ENCODE results near the gene CHRNA1. TPM values are rescaled to one million over a fixed set of nuclear protein-coding genes. Genes with fewer than 3 reads are reported as not detected.
"Not testable (repeated sequence)": the region's sequence is repeated elsewhere in the genome, so short reads cannot be mapped to it uniquely, and the experiment has no call there.

The CHRNA1 gene
- total RNA-seq, 3 donors from 2014 or later, result 0.76 to 2.6 (median 1.4) TPM

DNA sequence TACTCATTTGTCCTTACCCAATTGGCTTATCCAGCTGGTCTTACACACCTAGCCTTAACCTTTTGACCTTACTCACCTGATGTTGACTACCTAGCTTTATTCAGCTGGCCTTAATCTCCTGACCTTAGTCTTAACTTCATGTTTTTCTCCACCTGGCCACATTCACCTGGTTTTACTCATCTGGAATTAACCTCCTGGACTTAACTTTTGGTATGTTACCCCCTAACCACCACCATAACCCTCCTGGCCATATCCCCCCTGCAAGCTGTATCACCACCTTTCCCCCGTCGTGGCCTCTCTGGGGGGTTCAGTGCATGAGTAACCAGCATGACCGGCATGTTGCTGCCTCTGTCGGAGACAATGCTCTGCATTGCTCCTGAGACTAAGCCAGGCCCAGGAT, 45.7 kb downstream of the CHRNA1 start:
- no peak for DNase-seq
- no peaks in the 10 kb centered on the region for H3K36me3 ChIP-seq (ENCODE audit: low read depth)
- H3K4me1 ChIP-seq (ENCODE audit: low read depth), result no peaks in the 10 kb centered on the region
- intact Hi-C loops (cut with DNase I, micrococcal nuclease), result no loop called here
- no peaks in the 10 kb centered on the region for H3K9me3 ChIP-seq
- TF ChIP-seq, protein P1, sequence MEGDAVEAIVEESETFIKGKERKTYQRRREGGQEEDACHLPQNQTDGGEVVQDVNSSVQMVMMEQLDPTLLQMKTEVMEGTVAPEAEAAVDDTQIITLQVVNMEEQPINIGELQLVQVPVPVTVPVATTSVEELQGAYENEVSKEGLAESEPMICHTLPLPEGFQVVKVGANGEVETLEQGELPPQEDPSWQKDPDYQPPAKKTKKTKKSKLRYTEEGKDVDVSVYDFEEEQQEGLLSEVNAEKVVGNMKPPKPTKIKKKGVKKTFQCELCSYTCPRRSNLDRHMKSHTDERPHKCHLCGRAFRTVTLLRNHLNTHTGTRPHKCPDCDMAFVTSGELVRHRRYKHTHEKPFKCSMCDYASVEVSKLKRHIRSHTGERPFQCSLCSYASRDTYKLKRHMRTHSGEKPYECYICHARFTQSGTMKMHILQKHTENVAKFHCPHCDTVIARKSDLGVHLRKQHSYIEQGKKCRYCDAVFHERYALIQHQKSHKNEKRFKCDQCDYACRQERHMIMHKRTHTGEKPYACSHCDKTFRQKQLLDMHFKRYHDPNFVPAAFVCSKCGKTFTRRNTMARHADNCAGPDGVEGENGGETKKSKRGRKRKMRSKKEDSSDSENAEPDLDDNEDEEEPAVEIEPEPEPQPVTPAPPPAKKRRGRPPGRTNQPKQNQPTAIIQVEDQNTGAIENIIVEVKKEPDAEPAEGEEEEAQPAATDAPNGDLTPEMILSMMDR (IDR thresholded peaks at IDR 0.05), result no peak
- ATAC-seq, result no peak
- H3K4me3 ChIP-seq, result no peak overlapping the region

DNA sequence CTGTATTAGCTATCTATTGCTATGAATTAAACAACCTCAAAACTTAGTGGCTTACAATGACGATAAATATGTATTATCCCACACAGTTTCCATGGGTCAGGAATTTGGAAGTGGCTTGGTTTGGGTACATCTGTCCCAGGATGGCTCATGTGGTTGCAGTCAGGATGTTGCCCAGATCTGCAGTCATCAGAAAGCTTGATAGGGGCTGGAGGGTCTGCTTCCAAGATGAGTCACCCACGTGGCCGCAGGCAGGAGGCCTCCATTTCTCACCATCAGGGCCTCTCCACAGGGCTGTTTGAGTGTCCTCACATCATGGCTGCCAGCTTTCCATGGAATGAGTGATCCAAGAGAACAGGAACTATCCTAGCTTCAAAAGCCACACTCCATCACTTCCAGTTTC, 46.4 kb downstream of the CHRNA1 start:
- ATAC-seq, result no peak
- DNase-seq, result no peak
- Histone ChIP-seq H3K9me3 (no peaks in the 10 kb centered on the region), H3K4me3 (no peak overlapping the region), H3K36me3 (ENCODE audit: low read depth) (no peaks in the 10 kb centered on the region), H3K4me1 (ENCODE audit: low read depth) (no peaks in the 10 kb centered on the region)
- TF ChIP-seq, protein P1 (IDR thresholded peaks at IDR 0.05), result no peak
- intact Hi-C loops (cut with DNase I, micrococcal nuclease), result no loop called here

DNA sequence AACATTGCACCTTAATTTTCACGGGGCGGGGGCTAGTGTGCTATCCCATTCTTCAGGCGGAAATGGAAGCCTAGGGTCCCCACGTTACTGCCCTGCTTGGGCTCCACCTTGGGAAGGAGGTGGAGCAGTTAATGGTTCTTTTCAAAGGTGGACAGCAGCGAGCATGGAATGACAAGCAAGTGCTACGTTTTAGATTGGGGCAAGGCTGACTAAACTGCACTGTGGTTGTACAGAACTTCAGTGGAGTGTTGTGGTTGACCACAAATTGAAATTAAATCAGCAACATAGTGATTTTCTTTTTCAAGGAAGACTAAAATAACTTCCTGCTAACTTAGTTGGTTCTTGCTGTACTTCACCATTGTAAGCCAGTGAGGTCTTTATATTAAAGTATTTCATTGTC, 47.0 kb downstream of the CHRNA1 start:
- H3K36me3 ChIP-seq (ENCODE audit: low read depth), result no peaks in the 10 kb centered on the region
- DNase-seq (no peak), ATAC-seq (peak; percentile 45)
- TF ChIP-seq, protein P1 (IDR thresholded peaks at IDR 0.05), result no peak
- no peaks in the 10 kb centered on the region for H3K9me3 ChIP-seq
- H3K4me3 ChIP-seq, result no peak overlapping the region
- intact Hi-C loops (cut with DNase I, micrococcal nuclease), result no loop called here
- H3K4me1 ChIP-seq (ENCODE audit: low read depth), result no peaks in the 10 kb centered on the region

DNA sequence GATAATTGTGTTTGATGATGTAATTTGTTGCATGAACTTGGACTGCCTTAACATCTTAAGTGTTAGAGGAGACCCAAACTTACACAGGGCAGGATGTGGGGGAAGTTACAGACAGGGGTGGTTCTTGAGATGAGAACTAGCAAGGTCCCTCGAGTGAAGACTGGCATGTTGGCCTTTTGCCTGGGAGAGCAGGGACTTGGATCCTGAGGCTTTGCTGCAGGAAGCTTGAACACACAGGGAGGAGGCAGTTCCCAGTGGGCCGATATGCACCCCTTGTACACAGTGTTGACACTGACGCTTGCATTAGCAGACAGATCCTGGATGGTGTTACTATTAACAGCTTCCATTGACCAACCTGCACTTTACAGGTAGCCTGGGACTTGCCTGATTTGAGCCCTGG, 47.5 kb downstream of the CHRNA1 start:
- no peak overlapping the region for H3K4me3 ChIP-seq
- no peaks in the 10 kb centered on the region for H3K36me3 ChIP-seq (ENCODE audit: low read depth)
- H3K9me3 ChIP-seq, result no peaks in the 10 kb centered on the region
- TF ChIP-seq, protein P1 (IDR thresholded peaks at IDR 0.05), result no peak
- ATAC-seq, result peak; percentile 58
- intact Hi-C loops (cut with DNase I, micrococcal nuclease), result no loop called here
- H3K4me1 ChIP-seq (ENCODE audit: low read depth), result no peaks in the 10 kb centered on the region
- DNase-seq, result no peak

DNA sequence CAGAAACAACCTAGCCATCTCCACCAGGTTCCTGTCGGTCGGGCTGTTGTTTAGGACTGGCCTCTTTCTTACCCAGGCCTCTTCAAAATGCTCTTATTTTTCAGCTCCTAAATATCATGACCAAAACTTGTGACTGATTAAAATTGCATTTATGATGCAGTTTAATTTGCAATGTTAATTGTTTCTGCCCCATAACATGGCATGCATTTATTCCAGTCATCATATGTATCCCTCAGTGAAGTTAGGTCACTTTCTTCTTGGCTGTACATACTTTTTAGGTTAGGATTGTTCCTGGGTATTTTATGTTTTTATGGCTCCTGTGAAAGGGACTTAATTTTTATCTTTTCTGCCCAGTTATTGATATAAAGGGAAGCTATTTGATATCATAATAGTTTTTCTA, 50.6 kb downstream of the CHRNA1 start:
- H3K36me3 ChIP-seq (ENCODE audit: low read depth), result no peaks in the 10 kb centered on the region
- no peak overlapping the region for H3K4me3 ChIP-seq
- H3K9me3 ChIP-seq, result no peaks in the 10 kb centered on the region
- intact Hi-C loops (cut with DNase I, micrococcal nuclease), result no loop called here
- ATAC-seq (no peak), DNase-seq (no peak)
- H3K4me1 ChIP-seq (ENCODE audit: low read depth), result no peaks in the 10 kb centered on the region
- TF ChIP-seq, protein P1 (IDR thresholded peaks at IDR 0.05), result no peak

DNA sequence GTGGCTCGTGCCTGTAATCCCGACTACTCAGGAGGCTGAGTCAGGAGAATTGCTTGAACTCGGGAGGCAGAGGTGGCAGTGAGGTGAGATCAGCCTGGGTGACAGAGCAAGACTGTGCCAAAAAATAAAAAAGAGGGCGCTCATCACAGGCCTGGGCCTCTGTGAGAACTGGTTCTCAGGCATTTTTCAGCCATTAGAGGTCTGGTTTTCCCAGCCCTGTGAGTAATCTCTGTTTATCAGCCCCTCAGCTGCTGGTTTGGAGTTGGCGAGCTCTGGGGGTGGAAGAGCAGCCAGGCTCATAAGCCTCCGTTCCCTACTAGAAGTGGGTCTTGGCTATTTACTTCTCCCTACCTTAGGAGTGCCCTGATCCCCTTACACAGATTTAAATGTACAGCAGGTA, 53.1 kb downstream of the CHRNA1 start:
- no peaks in the 10 kb centered on the region for H3K36me3 ChIP-seq (ENCODE audit: low read depth)
- no peak overlapping the region for H3K4me3 ChIP-seq
- intact Hi-C loops (cut with DNase I, micrococcal nuclease), result no loop called here
- no peaks in the 10 kb centered on the region for H3K9me3 ChIP-seq
- TF ChIP-seq, protein P1 (IDR thresholded peaks at IDR 0.05), result no peak
- DNase-seq (no peak), ATAC-seq (no peak)
- H3K4me1 ChIP-seq (ENCODE audit: low read depth), result no peaks in the 10 kb centered on the region

DNA sequence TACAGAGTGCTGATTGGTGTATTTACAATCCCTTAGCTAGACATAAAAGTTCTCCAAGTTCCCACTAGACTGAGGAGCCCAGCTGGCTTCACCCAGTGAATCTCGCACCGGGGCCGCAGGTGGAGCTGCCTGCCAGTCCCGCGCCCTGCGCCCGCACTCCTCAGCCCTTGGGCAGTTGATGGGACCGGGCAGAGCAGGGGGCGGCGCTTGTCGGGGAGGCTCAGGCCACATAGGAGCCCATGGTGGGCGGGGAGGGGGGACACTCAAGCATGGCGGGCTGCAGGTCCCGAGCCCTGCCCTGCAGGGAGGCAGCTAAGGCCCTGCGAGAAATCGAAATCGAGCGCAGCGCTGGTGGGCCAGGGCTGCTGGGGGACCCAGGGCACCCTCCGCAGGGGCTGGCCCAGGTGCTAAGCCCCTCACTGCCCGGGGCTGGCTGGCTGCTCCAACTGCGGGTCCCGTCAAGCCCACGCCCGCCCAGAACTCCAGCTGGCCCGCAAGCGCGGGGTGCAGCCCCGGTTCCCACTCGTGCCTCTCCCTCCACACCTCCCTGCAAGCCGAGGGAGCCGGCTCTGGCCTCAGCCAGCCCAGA, 54.8 kb downstream of the CHRNA1 start:
- not testable (repeated sequence) for H3K4me3 ChIP-seq

More for the DNA sequence above, 54.8 kb downstream of the CHRNA1 start:
- H3K9me3 ChIP-seq; DNase-seq; intact Hi-C loops (cut with DNase I, micrococcal nuclease); ATAC-seq; H3K4me1 ChIP-seq (ENCODE audit: low read depth); H3K36me3 ChIP-seq (ENCODE audit: low read depth): not testable (repeated sequence)
